ENCODE results near the gene C15orf61. TPM values are rescaled to one million over a fixed set of nuclear protein-coding genes. Genes with fewer than 3 reads are reported as not detected.

C15orf61 gene
- total and polyA plus RNA-seq, 2 of the 13 experiments (the other 11 are each of a cell fraction or from before 2014, with no cell fraction given) = 2.1 to 6.6 TPM

- TF ChIP-seq DR1 (CRISPR knock-in tag; IDR thresholded peaks at IDR 0.05) (peak; percentile 88), ZNF441 (CRISPR knock-in tag; IDR thresholded peaks at IDR 0.05; ENCODE audit: borderline replicate concordance) (peak; percentile 90), KAT7 (CRISPR knock-in tag; IDR thresholded peaks at IDR 0.05; ENCODE audit: borderline replicate concordance) (no peak; the same call in 1 of the 2 replicates), HNRNPUL1 (IDR thresholded peaks at IDR 0.05; ENCODE audit: low read depth, low read length) (no peak), ZBTB49 (CRISPR knock-in tag; IDR thresholded peaks at IDR 0.05; ENCODE audit: borderline replicate concordance) (no peak), FOXK1 (CRISPR knock-in tag; IDR thresholded peaks at IDR 0.05; ENCODE audit: borderline replicate concordance, low read depth) (peak; percentile 62; the same call in 1 of the 2 replicates), DRAP1 (CRISPR knock-in tag; IDR thresholded peaks at IDR 0.05) (peak; percentile 25; the same call in 1 of the 2 replicates), TMF1 (CRISPR knock-in tag; IDR thresholded peaks at IDR 0.05; ENCODE audit: low read depth) (peak; percentile 28; the same call in 1 of the 2 replicates), ZNF616 (CRISPR knock-in tag; IDR thresholded peaks at IDR 0.05; ENCODE audit: low read depth) (peak; percentile 75; the same call in 1 of the 2 replicates), GPN1 (CRISPR knock-in tag; IDR thresholded peaks at IDR 0.05; ENCODE audit: borderline replicate concordance) (no peak; the same call in 1 of the 2 replicates), ZBTB8A (CRISPR knock-in tag; IDR thresholded peaks at IDR 0.05; ENCODE audit: borderline replicate concordance, low read depth) (peak; percentile 93), ZNF552 (CRISPR knock-in tag; IDR thresholded peaks at IDR 0.05; ENCODE audit: borderline replicate concordance) (peak; percentile 92), MTF1 (CRISPR knock-in tag; IDR thresholded peaks at IDR 0.05) (no peak; the same call in 1 of the 2 replicates), ZNF160 (CRISPR knock-in tag; IDR thresholded peaks at IDR 0.05) (peak; percentile 61), SIX4 (CRISPR knock-in tag; IDR thresholded peaks at IDR 0.05) (peak; percentile 38; the same call in 1 of the 2 replicates), FOSL1 (CRISPR knock-in tag; IDR thresholded peaks at IDR 0.05; ENCODE audit: borderline replicate concordance) (peak; percentile 48; the same call in 1 of the 2 replicates)
- TF ChIP-seq, protein P1, sequence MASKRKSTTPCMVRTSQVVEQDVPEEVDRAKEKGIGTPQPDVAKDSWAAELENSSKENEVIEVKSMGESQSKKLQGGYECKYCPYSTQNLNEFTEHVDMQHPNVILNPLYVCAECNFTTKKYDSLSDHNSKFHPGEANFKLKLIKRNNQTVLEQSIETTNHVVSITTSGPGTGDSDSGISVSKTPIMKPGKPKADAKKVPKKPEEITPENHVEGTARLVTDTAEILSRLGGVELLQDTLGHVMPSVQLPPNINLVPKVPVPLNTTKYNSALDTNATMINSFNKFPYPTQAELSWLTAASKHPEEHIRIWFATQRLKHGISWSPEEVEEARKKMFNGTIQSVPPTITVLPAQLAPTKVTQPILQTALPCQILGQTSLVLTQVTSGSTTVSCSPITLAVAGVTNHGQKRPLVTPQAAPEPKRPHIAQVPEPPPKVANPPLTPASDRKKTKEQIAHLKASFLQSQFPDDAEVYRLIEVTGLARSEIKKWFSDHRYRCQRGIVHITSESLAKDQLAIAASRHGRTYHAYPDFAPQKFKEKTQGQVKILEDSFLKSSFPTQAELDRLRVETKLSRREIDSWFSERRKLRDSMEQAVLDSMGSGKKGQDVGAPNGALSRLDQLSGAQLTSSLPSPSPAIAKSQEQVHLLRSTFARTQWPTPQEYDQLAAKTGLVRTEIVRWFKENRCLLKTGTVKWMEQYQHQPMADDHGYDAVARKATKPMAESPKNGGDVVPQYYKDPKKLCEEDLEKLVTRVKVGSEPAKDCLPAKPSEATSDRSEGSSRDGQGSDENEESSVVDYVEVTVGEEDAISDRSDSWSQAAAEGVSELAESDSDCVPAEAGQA (IDR thresholded peaks at IDR 0.05; ENCODE audit: low read depth) = no peak
- TF ChIP-seq, protein P1 (CRISPR knock-in tag; IDR thresholded peaks at IDR 0.05; ENCODE audit: borderline replicate concordance) = 0 out of 2 replicates have a peak, but pooled peaks have one; percentile 71
These were observed at the start of gene C15orf61 (continued) for GRCh38 chr15:67521029-67521782.
